DND-41 (cell line): ENCODE results near the gene MAT2A.

Source experiments
- EZH2 ChIP-seq: IDR thresholded peaks from 3 replicates; pipeline ENCODE4 v1.6.1; 2012; ENCODE audit warnings: borderline replicate concordance, low read depth, mild to moderate bottlenecking, moderate library complexity, low read length, inconsistent platforms; ENCODE audit not compliant: severe bottlenecking
- TF ChIP-seq, protein P1 (sequence below): IDR thresholded peaks from 2 replicates; pipeline ENCODE4 v1.5.1; 2012; ENCODE audit warnings: borderline replicate concordance, low read length, moderate library complexity, mild to moderate bottlenecking; ENCODE audit not compliant: poor library complexity, severe bottlenecking; ENCODE audit errors: extremely low read depth

- TF ChIP-seq, protein P1, sequence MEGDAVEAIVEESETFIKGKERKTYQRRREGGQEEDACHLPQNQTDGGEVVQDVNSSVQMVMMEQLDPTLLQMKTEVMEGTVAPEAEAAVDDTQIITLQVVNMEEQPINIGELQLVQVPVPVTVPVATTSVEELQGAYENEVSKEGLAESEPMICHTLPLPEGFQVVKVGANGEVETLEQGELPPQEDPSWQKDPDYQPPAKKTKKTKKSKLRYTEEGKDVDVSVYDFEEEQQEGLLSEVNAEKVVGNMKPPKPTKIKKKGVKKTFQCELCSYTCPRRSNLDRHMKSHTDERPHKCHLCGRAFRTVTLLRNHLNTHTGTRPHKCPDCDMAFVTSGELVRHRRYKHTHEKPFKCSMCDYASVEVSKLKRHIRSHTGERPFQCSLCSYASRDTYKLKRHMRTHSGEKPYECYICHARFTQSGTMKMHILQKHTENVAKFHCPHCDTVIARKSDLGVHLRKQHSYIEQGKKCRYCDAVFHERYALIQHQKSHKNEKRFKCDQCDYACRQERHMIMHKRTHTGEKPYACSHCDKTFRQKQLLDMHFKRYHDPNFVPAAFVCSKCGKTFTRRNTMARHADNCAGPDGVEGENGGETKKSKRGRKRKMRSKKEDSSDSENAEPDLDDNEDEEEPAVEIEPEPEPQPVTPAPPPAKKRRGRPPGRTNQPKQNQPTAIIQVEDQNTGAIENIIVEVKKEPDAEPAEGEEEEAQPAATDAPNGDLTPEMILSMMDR: no peak
- no peak for TF ChIP-seq EZH2
These were observed 27.8 kb upstream of the MAT2A start for GRCh38 chr2:85511008-85511811.
